Natural killer cell treated with Interleukin-12 subunit alpha and Interleukin-12 subunit beta and Interleukin-15 and Interleukin-18, amount 100 ng/mL, for 72 hours (primary cell): ENCODE results near the gene JAKMIP3. TPM values are rescaled to one million over a fixed set of nuclear protein-coding genes. Genes with fewer than 3 reads are reported as not detected.
A peak's percentile ranks its signal among the peaks of the same experiment; 100 is the strongest.

Experiments
- ATAC-seq, 2 donors: fragments of 150-1000 bp; cut with Tn5 transposase in 1 of 2; sonication (Bioruptor Pico), chemical (Tn5 transposase) in 1 of 2; 2 replicates each; pipeline ENCODE4 v1.10.0; 2021
- DNase-seq: peaks from one replicate; pipeline ENCODE4 v3.0.0; 2022; ENCODE audit warnings: low spot score
- H3K27ac Mint-ChIP-seq, 2 donors: 1 replicate in 1 of 2; 2 replicates in 1 of 2; pipeline ENCODE4 v1.8.0; 2022; ENCODE audit warnings: mixed read lengths in 2 of 2, mild to moderate bottlenecking in 1 of 2, moderate library complexity in 1 of 2
- H3K27me3 Mint-ChIP-seq, 2 donors: 1 replicate in 1 of 2; 2 replicates in 1 of 2; pipeline ENCODE4 v1.8.0; 2022; ENCODE audit warnings: mixed read lengths in 2 of 2
- H3K36me3 Mint-ChIP-seq: one replicate; pipeline ENCODE4 v1.8.0; 2022; ENCODE audit warnings: mixed read lengths
- H3K4me1 Mint-ChIP-seq, 2 donors: 1 replicate in 1 of 2; 2 replicates in 1 of 2; pipeline ENCODE4 v1.8.0; 2022; ENCODE audit warnings: low read depth in 2 of 2, mixed read lengths in 2 of 2, mild to moderate bottlenecking in 1 of 2
- H3K4me3 Mint-ChIP-seq: one replicate; pipeline ENCODE4 v1.8.0; 2022; ENCODE audit warnings: mixed read lengths
- H3K9me3 Mint-ChIP-seq: 2 replicates; pipeline ENCODE4 v1.8.0; 2022; ENCODE audit warnings: mixed read lengths
- total RNA-seq, 2 donors: library from RNA; stranded (reverse); gene quantifications; one replicate each; pipeline ENCODE4 v1.2.3, GENCODE V29; 2022

JAKMIP3 gene
- total RNA-seq: under 1 TPM in 1 of 2 donors, not detected in 1; 0.05 TPM

- H3K36me3 Mint-ChIP-seq: no peaks in the 10 kb centered on the region
- H3K27me3 Mint-ChIP-seq: peaks cover 6 to 24% of the 10 kb centered on the region in 2 donors
- peaks cover 0 to 5% of the 10 kb centered on the region in 2 donors for H3K4me1 Mint-ChIP-seq
- no peak within 1 kb of the TSS for H3K4me3 Mint-ChIP-seq
- DNase-seq: no peak
- peak within 1 kb of the TSS in 1 of 2 donors; percentile 53 for H3K27ac Mint-ChIP-seq
- H3K9me3 Mint-ChIP-seq: no peaks in the 10 kb centered on the region
- no peak for ATAC-seq
These were observed at the start of gene JAKMIP3 for GRCh38 chr10:132065491-132066105. Gene JAKMIP3 (plus strand): TSS chr10:132065946. CDS start chr10:132104809, 38,863 bp downstream.

GRCh38 chr10:132016514-132016913 lies 49.2 kb upstream of the JAKMIP3 start:
- Mint-ChIP-seq H3K36me3 (no peaks in the 10 kb centered on the region), H3K9me3 (no peaks in the 10 kb centered on the region), H3K4me3 (no peak overlapping the region), H3K27me3 (no peaks in the 10 kb centered on the region), H3K27ac (no peak overlapping the region), H3K4me1 (no peaks in the 10 kb centered on the region)
- ATAC-seq (no peak), DNase-seq (no peak)

- no peaks in the 10 kb centered on the region for H3K9me3 Mint-ChIP-seq
- peaks cover 6 to 8% of the 10 kb centered on the region in 2 donors for H3K27me3 Mint-ChIP-seq
- H3K27ac Mint-ChIP-seq: no peak overlapping the region
- no peak for DNase-seq
- ATAC-seq: no peak
- no peak overlapping the region for H3K4me3 Mint-ChIP-seq
- peaks cover 5 to 6% of the 10 kb centered on the region in 2 donors for H3K4me1 Mint-ChIP-seq
- no peaks in the 10 kb centered on the region for H3K36me3 Mint-ChIP-seq
These were observed 47.3 kb upstream of the JAKMIP3 start for GRCh38 chr10:132018446-132018845.

- Mint-ChIP-seq H3K27me3 (peaks cover 9 to 13% of the 10 kb centered on the region in 2 donors), H3K27ac (no peak overlapping the region), H3K9me3 (no peaks in the 10 kb centered on the region), H3K36me3 (no peaks in the 10 kb centered on the region), H3K4me3 (no peak overlapping the region), H3K4me1 (peaks cover 5 to 6% of the 10 kb centered on the region in 2 donors)
- ATAC-seq (peak in 1 of 2 donors; percentile 41), DNase-seq (no peak)
These were observed 46.4 kb upstream of the JAKMIP3 start for GRCh38 chr10:132019366-132019765.

GRCh38 chr10:132020456-132020855 lies 45.3 kb upstream of the JAKMIP3 start:
- H3K4me1 Mint-ChIP-seq: peaks cover 5 to 6% of the 10 kb centered on the region in 2 donors
- ATAC-seq (no peak), DNase-seq (no peak)
- H3K4me3 Mint-ChIP-seq: no peak overlapping the region
- H3K27me3 Mint-ChIP-seq: peaks cover 13 to 21% of the 10 kb centered on the region in 2 donors
- H3K27ac Mint-ChIP-seq: no peak overlapping the region
- no peaks in the 10 kb centered on the region for H3K9me3 Mint-ChIP-seq
- H3K36me3 Mint-ChIP-seq: no peaks in the 10 kb centered on the region

GRCh38 chr10:132021046-132021445 lies 44.7 kb upstream of the JAKMIP3 start:
- H3K27ac Mint-ChIP-seq: no peak overlapping the region
- ATAC-seq (no peak), DNase-seq (no peak)
- peaks cover 5 to 6% of the 10 kb centered on the region in 2 donors for H3K4me1 Mint-ChIP-seq
- peaks cover 13 to 21% of the 10 kb centered on the region in 2 donors for H3K27me3 Mint-ChIP-seq
- no peaks in the 10 kb centered on the region for H3K9me3 Mint-ChIP-seq
- H3K36me3 Mint-ChIP-seq: no peaks in the 10 kb centered on the region
- no peak overlapping the region for H3K4me3 Mint-ChIP-seq

- peak in 1 of 2 donors; percentile 37 for ATAC-seq
- Mint-ChIP-seq H3K27ac (no peak overlapping the region), H3K9me3 (no peaks in the 10 kb centered on the region), H3K4me3 (no peak overlapping the region), H3K4me1 (peaks cover 5 to 6% of the 10 kb centered on the region in 2 donors), H3K27me3 (peaks cover 13 to 21% of the 10 kb centered on the region in 2 donors), H3K36me3 (no peaks in the 10 kb centered on the region)
- DNase-seq: no peak
These were observed 44.1 kb upstream of the JAKMIP3 start for GRCh38 chr10:132021504-132022143.

- H3K36me3 Mint-ChIP-seq: no peaks in the 10 kb centered on the region
- ATAC-seq (no peak), DNase-seq (no peak)
- no peaks in the 10 kb centered on the region for H3K9me3 Mint-ChIP-seq
- H3K27ac Mint-ChIP-seq: no peak overlapping the region
- no peak overlapping the region for H3K4me3 Mint-ChIP-seq
- peaks cover 5 to 6% of the 10 kb centered on the region in 2 donors for H3K4me1 Mint-ChIP-seq
- peaks cover 17 to 24% of the 10 kb centered on the region in 2 donors for H3K27me3 Mint-ChIP-seq
These were observed 43.5 kb upstream of the JAKMIP3 start for GRCh38 chr10:132022241-132022640.

GRCh38 chr10:132023092-132023811 lies 42.5 kb upstream of the JAKMIP3 start:
- Mint-ChIP-seq H3K4me1 (peaks cover 5 to 6% of the 10 kb centered on the region in 2 donors), H3K4me3 (no peak overlapping the region), H3K9me3 (no peaks in the 10 kb centered on the region), H3K27me3 (peaks cover 25 to 34% of the 10 kb centered on the region in 2 donors), H3K27ac (no peak overlapping the region), H3K36me3 (no peaks in the 10 kb centered on the region)
- DNase-seq: peak; percentile 79
- peak; percentile 66 to 83 for ATAC-seq

- ATAC-seq: no peak
- DNase-seq: no peak
- Mint-ChIP-seq H3K9me3 (no peaks in the 10 kb centered on the region), H3K36me3 (no peaks in the 10 kb centered on the region), H3K4me3 (no peak overlapping the region), H3K4me1 (peaks cover 5 to 6% of the 10 kb centered on the region in 2 donors), H3K27ac (no peak overlapping the region), H3K27me3 (peaks cover 35 to 51% of the 10 kb centered on the region in 2 donors)
These were observed 38.2 kb upstream of the JAKMIP3 start for GRCh38 chr10:132027423-132027983.

GRCh38 chr10:132028706-132029105 lies 37.0 kb upstream of the JAKMIP3 start:
- H3K4me1 Mint-ChIP-seq: no peaks in the 10 kb centered on the region
- no peak for DNase-seq
- no peaks in the 10 kb centered on the region for H3K9me3 Mint-ChIP-seq
- H3K4me3 Mint-ChIP-seq: no peak overlapping the region
- ATAC-seq: no peak
- peaks cover 34 to 43% of the 10 kb centered on the region in 2 donors for H3K27me3 Mint-ChIP-seq
- H3K36me3 Mint-ChIP-seq: no peaks in the 10 kb centered on the region
- H3K27ac Mint-ChIP-seq: no peak overlapping the region

GRCh38 chr10:132030898-132031463 lies 34.8 kb upstream of the JAKMIP3 start:
- no peak for DNase-seq
- no peaks in the 10 kb centered on the region for H3K36me3 Mint-ChIP-seq
- H3K4me1 Mint-ChIP-seq: no peaks in the 10 kb centered on the region
- H3K27me3 Mint-ChIP-seq: peaks cover 46% of the 10 kb centered on the region in 2 donors
- H3K27ac Mint-ChIP-seq: no peak overlapping the region
- H3K9me3 Mint-ChIP-seq: no peaks in the 10 kb centered on the region
- no peak for ATAC-seq
- H3K4me3 Mint-ChIP-seq: no peak overlapping the region

- no peak overlapping the region for H3K4me3 Mint-ChIP-seq
- H3K36me3 Mint-ChIP-seq: no peaks in the 10 kb centered on the region
- no peaks in the 10 kb centered on the region for H3K4me1 Mint-ChIP-seq
- no peaks in the 10 kb centered on the region for H3K9me3 Mint-ChIP-seq
- H3K27ac Mint-ChIP-seq: no peak overlapping the region
- H3K27me3 Mint-ChIP-seq: peaks cover 43 to 46% of the 10 kb centered on the region in 2 donors
- no peak for DNase-seq
- no peak for ATAC-seq
These were observed 32.1 kb upstream of the JAKMIP3 start for GRCh38 chr10:132033632-132034031.
